Spleen (tissue), 7 donors: ENCODE results near the gene EDRF1.

Experiments
- POLR2AphosphoS5 ChIP-seq, 3 donors: sonication (generic); formaldehyde crosslinking; IDR thresholded peaks; one replicate each; pipeline ENCODE4 v1.5.1; 2017; ENCODE audit warnings: antibody characterized with exemption in 3 of 3
- TF ChIP-seq, protein P1 (sequence below), 11 experiments: fragments of 200-600 bp in 7 of 11; fragments of 450-650 bp in 4 of 11; sonication (generic) in 4 of 11; IDR thresholded peaks in 8 of 11; conservative IDR thresholded peaks in 3 of 11; 1 replicate in 7 of 11; 2 replicates in 4 of 11; pipeline versions ENCODE4 v1.4.0 to v1.8.0; 2016 to 2021; ENCODE audit warnings: antibody characterized with exemption in 11 of 11, inconsistent platforms in 4 of 11, mild to moderate bottlenecking in 1 of 11
- donor health status: DM: no; HTN: no; CAD: no; lungs with moderate emphysema.
- donor health status: DM: no; HTN: no; CAD: no.
- donor health status: DM: no; HTN: no; CAD: no.

GRCh38 chr10:125802131-125802530, 82.6 kb downstream of the EDRF1 start:
- TF ChIP-seq POLR2AphosphoS5 (IDR thresholded peaks at IDR 0.05), result no peak
- TF ChIP-seq, protein P1, sequence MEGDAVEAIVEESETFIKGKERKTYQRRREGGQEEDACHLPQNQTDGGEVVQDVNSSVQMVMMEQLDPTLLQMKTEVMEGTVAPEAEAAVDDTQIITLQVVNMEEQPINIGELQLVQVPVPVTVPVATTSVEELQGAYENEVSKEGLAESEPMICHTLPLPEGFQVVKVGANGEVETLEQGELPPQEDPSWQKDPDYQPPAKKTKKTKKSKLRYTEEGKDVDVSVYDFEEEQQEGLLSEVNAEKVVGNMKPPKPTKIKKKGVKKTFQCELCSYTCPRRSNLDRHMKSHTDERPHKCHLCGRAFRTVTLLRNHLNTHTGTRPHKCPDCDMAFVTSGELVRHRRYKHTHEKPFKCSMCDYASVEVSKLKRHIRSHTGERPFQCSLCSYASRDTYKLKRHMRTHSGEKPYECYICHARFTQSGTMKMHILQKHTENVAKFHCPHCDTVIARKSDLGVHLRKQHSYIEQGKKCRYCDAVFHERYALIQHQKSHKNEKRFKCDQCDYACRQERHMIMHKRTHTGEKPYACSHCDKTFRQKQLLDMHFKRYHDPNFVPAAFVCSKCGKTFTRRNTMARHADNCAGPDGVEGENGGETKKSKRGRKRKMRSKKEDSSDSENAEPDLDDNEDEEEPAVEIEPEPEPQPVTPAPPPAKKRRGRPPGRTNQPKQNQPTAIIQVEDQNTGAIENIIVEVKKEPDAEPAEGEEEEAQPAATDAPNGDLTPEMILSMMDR (IDR thresholded peaks at IDR 0.05 in 8 of 11, conservative IDR thresholded peaks at IDR 0.05 in 3 of 11), result no peak
